ENCODE measurements around the gene ADAMTS5. TPM values are rescaled to one million over a fixed set of nuclear protein-coding genes. Genes with fewer than 3 reads are reported as not detected.

Gene ADAMTS5
- total and polyA plus RNA-seq, 2 donors (not counting 3 experiments of a cell fraction or from before 2014, with no cell fraction given): not detected

DNA sequence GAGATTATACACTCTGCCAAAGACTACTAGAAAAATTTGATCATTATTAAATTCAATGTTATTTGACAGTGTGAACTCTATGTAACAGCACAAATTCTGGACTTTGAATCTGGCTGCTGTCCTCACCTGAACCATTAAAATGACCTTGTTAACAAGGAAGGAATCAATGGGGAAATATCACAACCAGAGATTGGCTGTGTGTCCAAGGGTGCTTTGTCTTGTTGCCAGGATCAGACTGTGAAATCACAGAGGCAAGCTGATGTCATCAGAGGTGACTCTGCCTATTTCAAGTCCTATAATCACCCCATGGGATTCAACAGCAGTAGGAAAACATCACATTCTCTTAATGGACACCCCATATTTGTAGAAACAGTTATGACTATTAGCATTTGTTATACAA is 46.8 kb downstream of the ADAMTS5 start:
- DNase-seq (ENCODE audit: low read depth, low spot score): no peak
- intact Hi-C loops (cut with micrococcal nuclease): no loop called here

More for the DNA sequence above, 46.8 kb downstream of the ADAMTS5 start:
- no peaks in the 10 kb centered on the region for H4K20me1 ChIP-seq (replicated peaks; ENCODE audit: control insufficient read depth, extremely low read depth, insufficient read depth, low read length)
- H3K9me3 ChIP-seq (replicated peaks; ENCODE audit: control insufficient read depth, insufficient read depth, low read length): no peaks in the 10 kb centered on the region
- no peaks in the 10 kb centered on the region for H3K4me1 ChIP-seq (ENCODE audit: control insufficient read depth, extremely low read depth, insufficient read depth, low read length)
- H3K9me1 ChIP-seq (replicated peaks; ENCODE audit: control insufficient read depth, extremely low read depth, insufficient read depth, low read length): no peaks in the 10 kb centered on the region
- H3K4me2 ChIP-seq (ENCODE audit: insufficient read depth, low read length): no peak overlapping the region
- dilution Hi-C loops (cut with MboI; ENCODE audit: extremely low pct_ligation_motif_present, low sequenced_read_pairs): no loop called here
- H3K27me3 ChIP-seq (ENCODE audit: control insufficient read depth in 2 of 2, insufficient read depth in 2 of 2, low read length in 2 of 2): no peaks in the 10 kb centered on the region
- no peak overlapping the region for H3K9ac ChIP-seq (replicated peaks; ENCODE audit: extremely low read depth, insufficient read depth, low read length)
- FAIRE-seq: no peak
- POLR2A ChIA-PET: no interaction called here
- no peaks in the 10 kb centered on the region for H3K36me3 ChIP-seq (ENCODE audit: control insufficient read depth in 2 of 2, extremely low read depth in 1 of 2, insufficient read depth in 2 of 2, low read length in 2 of 2)
- CTCF ChIA-PET: no interaction called here
- BruUV-seq (replicated peaks): no TSS peak
- no peak overlapping the region for H3K4me3 ChIP-seq (replicated peaks in 1 of 3; ENCODE audit: insufficient read depth in 1 of 3, low read depth in 1 of 3, low read length in 3 of 3)
- no peaks in the 10 kb centered on the region for H3K79me2 ChIP-seq (ENCODE audit: control insufficient read depth, insufficient read depth, low read length)
- TF ChIP-seq POLR2A (IDR thresholded peaks at IDR 0.05; ENCODE audit: low read depth, low read length): no peak
- TF ChIP-seq POLR2AphosphoS5 (IDR thresholded peaks at IDR 0.05; ENCODE audit: insufficient read depth, low read depth, low read length): no peak
- TF ChIP-seq, protein P1, sequence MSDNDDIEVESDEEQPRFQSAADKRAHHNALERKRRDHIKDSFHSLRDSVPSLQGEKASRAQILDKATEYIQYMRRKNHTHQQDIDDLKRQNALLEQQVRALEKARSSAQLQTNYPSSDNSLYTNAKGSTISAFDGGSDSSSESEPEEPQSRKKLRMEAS (IDR thresholded peaks at IDR 0.05; ENCODE audit: insufficient read depth, insufficient read length): no peak
- TF ChIP-seq, protein P2, sequence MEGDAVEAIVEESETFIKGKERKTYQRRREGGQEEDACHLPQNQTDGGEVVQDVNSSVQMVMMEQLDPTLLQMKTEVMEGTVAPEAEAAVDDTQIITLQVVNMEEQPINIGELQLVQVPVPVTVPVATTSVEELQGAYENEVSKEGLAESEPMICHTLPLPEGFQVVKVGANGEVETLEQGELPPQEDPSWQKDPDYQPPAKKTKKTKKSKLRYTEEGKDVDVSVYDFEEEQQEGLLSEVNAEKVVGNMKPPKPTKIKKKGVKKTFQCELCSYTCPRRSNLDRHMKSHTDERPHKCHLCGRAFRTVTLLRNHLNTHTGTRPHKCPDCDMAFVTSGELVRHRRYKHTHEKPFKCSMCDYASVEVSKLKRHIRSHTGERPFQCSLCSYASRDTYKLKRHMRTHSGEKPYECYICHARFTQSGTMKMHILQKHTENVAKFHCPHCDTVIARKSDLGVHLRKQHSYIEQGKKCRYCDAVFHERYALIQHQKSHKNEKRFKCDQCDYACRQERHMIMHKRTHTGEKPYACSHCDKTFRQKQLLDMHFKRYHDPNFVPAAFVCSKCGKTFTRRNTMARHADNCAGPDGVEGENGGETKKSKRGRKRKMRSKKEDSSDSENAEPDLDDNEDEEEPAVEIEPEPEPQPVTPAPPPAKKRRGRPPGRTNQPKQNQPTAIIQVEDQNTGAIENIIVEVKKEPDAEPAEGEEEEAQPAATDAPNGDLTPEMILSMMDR (IDR thresholded peaks at IDR 0.05; ENCODE audit: extremely low read depth in 1 of 2, insufficient read depth in 1 of 2, low read depth in 1 of 2, low read length in 2 of 2): no peak
- TF ChIP-seq JUN (IDR thresholded peaks at IDR 0.05; ENCODE audit: borderline replicate concordance, insufficient read depth, insufficient read length, low read depth): no peak
- TF ChIP-seq EZH2 (IDR thresholded peaks at IDR 0.05; ENCODE audit: borderline replicate concordance, low read depth, low read length, severe bottlenecking): no peak
- TF ChIP-seq MYC (IDR thresholded peaks at IDR 0.05; ENCODE audit: low read depth, low read length): no peak
- TF ChIP-seq FOS (IDR thresholded peaks at IDR 0.05; ENCODE audit: borderline replicate concordance, insufficient read depth, low read length): no peak
- no peak overlapping the region for H3K27ac ChIP-seq (ENCODE audit: insufficient read depth, low read depth, low read length)
- no peak overlapping the region for H2AFZ ChIP-seq (ENCODE audit: low read depth, low read length)
